Sigmoid colon (tissue), 3 donors: ENCODE results near the gene MAP2K3.
"Not testable (repeated sequence)": the region's sequence is repeated elsewhere in the genome, so short reads cannot be mapped to it uniquely, and the experiment has no call there.

Experiments used
- POLR2A ChIP-seq, 2 donors: fragments of 450-650 bp; IDR thresholded peaks; one replicate each; pipeline ENCODE4 v1.6.1; 2016; ENCODE audit warnings: antibody characterized with exemption in 2 of 2, mild to moderate bottlenecking in 2 of 2, moderate library complexity in 2 of 2
- TF ChIP-seq, protein P1 (sequence below), 4 experiments: fragments of 450-650 bp in 3 of 4; fragments of 200-600 bp in 1 of 4; IDR thresholded peaks; one replicate each; pipeline ENCODE4 v1.5.1; 2016 to 2019; ENCODE audit warnings: antibody characterized with exemption in 4 of 4, mild to moderate bottlenecking in 3 of 4, moderate library complexity in 2 of 4

DNA sequence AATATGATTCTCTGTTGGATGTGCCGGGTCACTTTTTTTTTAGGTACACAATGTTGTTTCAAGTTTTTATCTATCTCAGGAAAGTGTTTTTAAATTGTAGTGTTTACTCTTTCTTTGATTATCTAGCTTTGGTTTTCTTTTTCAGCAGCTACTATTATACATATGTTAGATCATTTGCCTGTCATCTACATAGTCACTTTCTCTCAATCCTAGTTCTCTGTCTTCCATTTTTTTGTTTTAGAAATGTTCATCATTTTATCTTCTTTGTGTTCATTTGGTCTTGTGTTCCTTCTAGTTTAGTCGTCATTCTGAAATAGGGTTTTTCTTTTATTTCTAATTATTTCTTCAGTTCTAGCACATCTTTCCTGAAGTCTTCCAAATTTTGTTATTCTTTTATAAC lies 44.3 kb downstream of the MAP2K3 start:
- not testable (repeated sequence) for TF ChIP-seq POLR2A (IDR thresholded peaks at IDR 0.05)
- TF ChIP-seq, protein P1, sequence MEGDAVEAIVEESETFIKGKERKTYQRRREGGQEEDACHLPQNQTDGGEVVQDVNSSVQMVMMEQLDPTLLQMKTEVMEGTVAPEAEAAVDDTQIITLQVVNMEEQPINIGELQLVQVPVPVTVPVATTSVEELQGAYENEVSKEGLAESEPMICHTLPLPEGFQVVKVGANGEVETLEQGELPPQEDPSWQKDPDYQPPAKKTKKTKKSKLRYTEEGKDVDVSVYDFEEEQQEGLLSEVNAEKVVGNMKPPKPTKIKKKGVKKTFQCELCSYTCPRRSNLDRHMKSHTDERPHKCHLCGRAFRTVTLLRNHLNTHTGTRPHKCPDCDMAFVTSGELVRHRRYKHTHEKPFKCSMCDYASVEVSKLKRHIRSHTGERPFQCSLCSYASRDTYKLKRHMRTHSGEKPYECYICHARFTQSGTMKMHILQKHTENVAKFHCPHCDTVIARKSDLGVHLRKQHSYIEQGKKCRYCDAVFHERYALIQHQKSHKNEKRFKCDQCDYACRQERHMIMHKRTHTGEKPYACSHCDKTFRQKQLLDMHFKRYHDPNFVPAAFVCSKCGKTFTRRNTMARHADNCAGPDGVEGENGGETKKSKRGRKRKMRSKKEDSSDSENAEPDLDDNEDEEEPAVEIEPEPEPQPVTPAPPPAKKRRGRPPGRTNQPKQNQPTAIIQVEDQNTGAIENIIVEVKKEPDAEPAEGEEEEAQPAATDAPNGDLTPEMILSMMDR (IDR thresholded peaks at IDR 0.05) = not testable (repeated sequence)
